T-helper 1 cell treated with Interleukin-12 subunit alpha and Interleukin-12 subunit beta and Interleukin-4 antibody, amounts not matched to agents 30 ng/mL and 1 ng/mL, for 36 hours (primary cell): ENCODE measurements around the gene SPOUT1. TPM values are rescaled to one million over a fixed set of nuclear protein-coding genes. Genes with fewer than 3 reads are reported as not detected.
"Not testable (repeated sequence)": the region's sequence is repeated elsewhere in the genome, so short reads cannot be mapped to it uniquely, and the experiment has no call there.

Experiments
- intact Hi-C: fragments of 100-400 bp; cut with micrococcal nuclease; formaldehyde crosslinking; loops from one replicate; pipeline ENCODE4 v1.15.1; 2024
- total RNA-seq: library from RNA; stranded (reverse); gene quantifications from 2 replicates; pipeline ENCODE4 v1.2.3, GENCODE V29; 2022

The SPOUT1 gene
- total RNA-seq: 93.1 and 105 TPM in 2 replicates

GRCh38 chr9:128829477-128830251 lies at the start of gene SPOUT1:
Gene SPOUT1, minus strand, starts transcription at chr9:128829794. Its CDS starts 14 bp downstream, at chr9:128829780.
- intact Hi-C loops: loop anchor here (1.0 to 5.0 kb wide), 12 partner anchors 11 to 507 kb away; partner anchors contain the start of genes COQ4, DOLK, DOLPP1 and DYNC2I2

DNA sequence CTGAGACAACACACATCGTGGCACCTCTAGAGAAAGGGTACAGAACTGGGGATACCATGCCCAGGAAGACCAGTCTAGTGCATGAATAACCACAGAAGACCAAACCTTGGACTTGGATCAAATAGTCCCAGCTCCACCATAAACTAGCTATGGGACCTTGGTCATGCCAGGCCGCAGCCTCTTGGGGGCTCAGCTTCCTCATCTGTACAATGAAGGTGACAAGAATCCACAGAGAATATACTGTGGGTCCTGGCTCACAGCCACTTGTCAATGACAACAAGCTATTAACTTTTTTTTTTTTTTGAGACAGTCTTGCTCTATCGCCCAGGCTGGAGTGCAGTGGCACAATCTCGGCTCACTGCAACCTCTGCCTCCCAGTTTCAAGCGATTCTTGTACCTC lies 48.3 kb upstream of the SPOUT1 start:
- intact Hi-C loops: no loop called here

GRCh38 chr9:128870941-128871265 lies 41.3 kb upstream of the SPOUT1 start:
- intact Hi-C loops: not testable (repeated sequence)

DNA sequence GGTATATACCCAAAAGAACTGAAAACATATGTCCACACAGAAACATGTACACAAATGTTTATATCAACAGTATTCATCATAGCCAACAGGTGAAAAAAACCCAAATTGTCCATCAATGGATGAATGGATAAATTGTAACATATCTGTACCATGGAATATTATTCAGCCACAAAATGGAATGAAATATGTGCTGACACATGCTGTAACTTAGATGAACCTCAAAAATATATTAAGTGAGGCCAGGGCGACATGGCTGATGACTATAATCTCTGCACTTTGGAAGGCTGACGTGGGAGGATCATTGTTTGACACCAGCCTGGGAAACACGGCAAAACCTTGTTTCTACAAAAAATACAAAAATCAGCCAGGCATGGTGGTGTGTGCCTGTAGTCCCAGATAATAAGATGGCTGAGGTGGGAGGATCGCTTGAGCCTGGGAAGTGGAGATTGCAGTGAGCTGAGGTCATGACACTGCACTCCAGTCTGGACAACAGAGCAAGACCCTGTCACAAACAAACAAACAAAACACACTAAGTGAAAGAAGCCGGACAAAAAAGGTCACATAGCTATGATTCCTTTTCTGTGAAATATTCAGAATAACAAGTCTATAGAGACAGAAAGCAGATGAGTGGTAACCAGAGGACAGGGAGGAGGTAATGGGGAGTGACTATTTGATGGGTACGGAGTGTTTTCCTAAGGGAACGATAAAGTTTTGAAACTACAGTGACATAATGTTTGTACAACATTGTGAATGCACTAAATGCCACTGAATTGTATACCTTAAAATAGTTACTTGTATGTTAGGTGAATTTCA lies 40.7 kb upstream of the SPOUT1 start:
- intact Hi-C loops: no loop called here

GRCh38 chr9:128863647-128864046 lies 34.1 kb upstream of the SPOUT1 start:
- intact Hi-C loops: loop anchor here (1.0 to 5.0 kb wide), 7 partner anchors 11 to 215 kb away; partner anchors contain the start of genes DOLK, LRRC8A and NUP188

GRCh38 chr9:128862401-128862851 lies 32.8 kb upstream of the SPOUT1 start:
- intact Hi-C loops: loop anchor here (5.0 kb wide), 1 partner anchor 145 kb away; no protein-coding TSS in a partner anchor

GRCh38 chr9:128861501-128861900 lies 31.9 kb upstream of the SPOUT1 start:
- intact Hi-C loops: loop anchor here (5.0 kb wide), 1 partner anchor 146 kb away; no protein-coding TSS in a partner anchor

- intact Hi-C loops: loop anchor here (5.0 kb wide), 1 partner anchor 146 kb away; no protein-coding TSS in a partner anchor
These were observed 31.3 kb upstream of the SPOUT1 start for GRCh38 chr9:128860937-128861336.

GRCh38 chr9:128858476-128858875 lies 28.9 kb upstream of the SPOUT1 start:
- intact Hi-C loops: not testable (repeated sequence)

GRCh38 chr9:128854454-128854853 lies 24.9 kb upstream of the SPOUT1 start:
- intact Hi-C loops: not testable (repeated sequence)

GRCh38 chr9:128852646-128853045 lies 23.1 kb upstream of the SPOUT1 start:
- intact Hi-C loops: loop anchor here (1.0 kb wide), 3 partner anchors 11 to 95 kb away; partner anchors contain the start of genes DOLK and NUP188

DNA sequence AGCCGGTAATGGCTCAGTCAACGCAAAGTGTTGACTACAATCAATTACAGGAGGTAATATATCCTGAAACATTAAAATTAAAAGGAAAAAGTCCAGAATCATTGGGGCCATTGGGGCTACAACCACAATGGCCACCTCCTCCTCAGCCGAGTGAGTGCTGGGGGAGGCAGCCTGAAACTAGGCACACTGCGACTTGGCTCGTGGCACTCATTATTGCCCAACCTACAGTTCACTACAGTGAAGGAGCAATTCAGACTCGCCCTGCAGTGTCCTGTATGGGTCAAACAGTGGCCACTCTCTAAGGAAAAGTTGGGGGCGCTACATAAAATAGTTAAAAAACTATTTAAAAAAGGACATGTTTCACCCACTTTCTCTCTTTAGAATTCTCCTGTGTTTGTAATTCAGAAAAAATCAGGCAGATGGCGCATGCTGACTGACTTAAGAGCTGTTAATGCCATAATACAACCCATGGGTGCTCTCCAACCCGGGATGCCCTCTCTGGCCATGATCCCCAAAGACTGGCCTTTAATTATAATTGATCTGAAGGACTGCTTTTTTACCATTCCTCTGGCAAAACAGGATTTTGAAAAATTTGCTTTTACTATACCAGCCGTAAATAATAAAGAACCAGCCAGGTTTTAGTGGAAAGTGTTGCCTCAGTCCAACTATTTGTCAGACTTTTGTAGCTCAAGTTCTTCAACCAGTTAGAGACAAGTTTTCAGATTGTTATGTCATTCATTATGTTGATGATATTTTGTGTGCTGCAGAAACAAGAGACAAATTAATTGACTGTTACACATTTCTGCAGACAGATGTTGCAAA lies 22.4 kb upstream of the SPOUT1 start:
- intact Hi-C loops: loop anchor here (1.0 kb wide), 3 partner anchors 11 to 95 kb away; partner anchors contain the start of genes DOLK and NUP188

DNA sequence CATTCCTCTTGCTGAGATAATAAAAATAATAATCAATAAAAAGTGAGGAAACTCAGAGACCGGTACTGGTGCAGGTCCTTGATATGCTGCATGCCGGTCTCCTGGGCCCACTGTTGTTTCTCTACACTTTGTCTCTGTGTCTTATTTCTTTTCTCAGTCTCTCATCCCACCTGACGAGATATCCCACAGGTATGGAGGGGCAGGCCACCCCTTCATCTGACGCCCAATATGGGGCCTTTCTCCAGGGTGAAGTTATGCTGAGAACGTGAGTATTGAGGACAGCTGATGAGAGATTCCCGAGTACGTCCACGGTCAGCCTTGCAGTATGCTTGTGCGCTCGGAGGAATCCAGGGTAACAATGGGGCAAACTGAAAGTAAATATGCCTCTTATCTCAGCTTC lies 21.4 kb upstream of the SPOUT1 start:
- intact Hi-C loops: not testable (repeated sequence)

GRCh38 chr9:128847803-128848202 lies 18.2 kb upstream of the SPOUT1 start:
- intact Hi-C loops: no loop called here

DNA sequence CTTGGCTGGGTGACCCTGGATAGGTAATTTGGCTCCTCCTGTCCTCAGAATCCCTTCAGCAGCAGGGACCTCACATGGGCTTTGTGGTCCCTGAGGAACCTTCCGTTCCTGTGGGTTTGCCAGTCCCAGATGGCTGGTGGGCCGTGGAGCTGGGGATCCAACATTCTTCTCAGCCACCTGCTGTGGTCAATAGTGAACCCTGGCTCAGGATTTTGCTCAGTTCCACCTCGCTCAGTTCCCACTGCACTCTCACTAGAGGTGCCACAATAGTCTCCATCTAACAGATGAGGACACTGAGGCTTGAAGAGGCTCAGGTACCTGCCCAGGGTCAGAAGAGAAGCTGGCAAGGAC lies 17.1 kb upstream of the SPOUT1 start:
- intact Hi-C loops: no loop called here

- intact Hi-C loops: no loop called here
These were observed 15.8 kb upstream of the SPOUT1 start for GRCh38 chr9:128845186-128845931.

DNA sequence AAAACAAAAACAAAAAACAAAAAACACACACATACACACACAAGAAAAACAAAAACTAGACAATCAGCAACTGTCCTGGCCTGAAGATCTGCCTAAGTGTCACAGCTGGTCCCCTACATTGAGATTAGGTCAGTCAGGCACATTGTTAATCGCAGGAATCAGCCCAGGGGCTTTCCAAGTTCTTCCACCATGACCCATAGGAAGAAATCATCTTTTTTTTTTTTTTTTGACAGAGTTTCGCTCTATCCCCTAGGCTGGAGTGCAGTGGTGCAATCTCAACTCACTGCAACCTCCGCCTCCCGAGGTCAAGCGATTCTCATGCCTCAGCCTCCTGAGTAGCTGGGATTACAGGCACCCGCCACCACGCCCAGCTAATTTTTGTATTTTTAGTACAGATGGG lies 13.6 kb upstream of the SPOUT1 start:
- intact Hi-C loops: not testable (repeated sequence)

- intact Hi-C loops: no loop called here
These were observed 12.3 kb upstream of the SPOUT1 start for GRCh38 chr9:128841694-128842492.

DNA sequence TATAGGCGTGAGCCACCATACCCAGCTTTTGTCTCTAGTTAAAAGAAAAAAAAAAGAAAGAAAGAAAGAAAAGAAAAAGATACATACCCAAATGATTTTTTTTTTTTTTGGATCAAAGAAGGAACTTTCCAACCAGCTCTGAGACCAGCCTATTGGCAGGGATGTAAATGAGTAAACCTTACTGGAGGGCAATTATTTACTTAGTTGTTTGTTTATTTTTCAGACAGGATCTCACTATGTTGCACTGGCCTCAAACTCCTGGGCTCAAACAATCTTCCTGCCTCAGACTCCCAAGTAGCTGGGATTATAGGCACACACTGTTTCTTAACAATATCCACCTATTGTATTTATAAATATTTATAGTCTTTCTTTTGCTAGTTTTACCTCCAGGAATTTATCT lies 10.9 kb upstream of the SPOUT1 start:
- intact Hi-C loops: no loop called here

GRCh38 chr9:128838338-128838737 lies 8.7 kb upstream of the SPOUT1 start:
- intact Hi-C loops: no loop called here
